Neural cell (in vitro differentiated cells): ENCODE measurements around the gene ATXN10.

Experiments
- CTCF ChIP-seq: fragments of 450-650 bp; IDR thresholded peaks from 2 replicates; pipeline ENCODE4 v1.5.1; 2014; ENCODE audit warnings: antibody characterized with exemption, mild to moderate bottlenecking, moderate library complexity; ENCODE audit not compliant: poor library complexity, severe bottlenecking
- EP300 ChIP-seq: fragments of 450-650 bp; conservative IDR thresholded peaks from 2 replicates; pipeline ENCODE4 v1.6.1; 2014; ENCODE audit warnings: antibody characterized with exemption, mild to moderate bottlenecking, moderate library complexity; ENCODE audit not compliant: poor library complexity, severe bottlenecking
- EZH2 ChIP-seq: fragments of 200-600, 300-800 bp; shearing (Covaris generic), sonication (generic); IDR thresholded peaks from 2 replicates; pipeline ENCODE4 v1.6.1; 2014; ENCODE audit warnings: antibody characterized with exemption, low read length, borderline replicate concordance, mild to moderate bottlenecking; ENCODE audit not compliant: insufficient read depth, poor library complexity, severe bottlenecking
- POLR2AphosphoS5 ChIP-seq: IDR thresholded peaks from 2 replicates; pipeline ENCODE4 v1.6.1; 2012
- RAD21 ChIP-seq: fragments of 450-650 bp; conservative IDR thresholded peaks from 2 replicates; pipeline ENCODE4 v1.6.1; 2014; ENCODE audit warnings: antibody characterized with exemption, mild to moderate bottlenecking, moderate library complexity
- TAF1 ChIP-seq: IDR thresholded peaks from 2 replicates; pipeline ENCODE4 v1.6.1; 2012; ENCODE audit warnings: low read depth

DNA sequence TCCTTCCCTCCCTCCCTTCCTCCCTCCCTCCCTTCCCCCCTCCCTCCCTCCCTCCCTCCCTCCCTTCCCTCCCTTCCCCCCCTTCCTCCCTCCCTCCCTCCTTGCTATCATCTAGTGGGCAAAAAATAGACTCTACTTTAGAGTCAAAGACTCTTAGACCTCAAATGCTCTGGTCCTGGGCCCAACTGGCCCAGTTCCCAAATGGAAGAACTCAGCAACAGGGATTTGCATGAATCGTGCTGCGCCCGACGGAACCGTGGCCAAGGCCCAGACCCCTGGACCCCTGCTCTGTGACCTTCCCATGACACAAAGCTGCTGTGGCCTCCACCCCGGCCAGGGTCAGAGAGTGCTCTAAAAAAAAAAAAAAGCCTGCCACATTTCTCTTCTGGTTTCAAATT is 207.9 kb downstream of the ATXN10 start:
- TF ChIP-seq CTCF (no peak), RAD21 (no peak), EP300 (no peak), EZH2 (no peak), POLR2AphosphoS5 (no peak), TAF1 (no peak)
